ENCODE measurements around the gene TPCN1.

Gene TPCN1

DNA sequence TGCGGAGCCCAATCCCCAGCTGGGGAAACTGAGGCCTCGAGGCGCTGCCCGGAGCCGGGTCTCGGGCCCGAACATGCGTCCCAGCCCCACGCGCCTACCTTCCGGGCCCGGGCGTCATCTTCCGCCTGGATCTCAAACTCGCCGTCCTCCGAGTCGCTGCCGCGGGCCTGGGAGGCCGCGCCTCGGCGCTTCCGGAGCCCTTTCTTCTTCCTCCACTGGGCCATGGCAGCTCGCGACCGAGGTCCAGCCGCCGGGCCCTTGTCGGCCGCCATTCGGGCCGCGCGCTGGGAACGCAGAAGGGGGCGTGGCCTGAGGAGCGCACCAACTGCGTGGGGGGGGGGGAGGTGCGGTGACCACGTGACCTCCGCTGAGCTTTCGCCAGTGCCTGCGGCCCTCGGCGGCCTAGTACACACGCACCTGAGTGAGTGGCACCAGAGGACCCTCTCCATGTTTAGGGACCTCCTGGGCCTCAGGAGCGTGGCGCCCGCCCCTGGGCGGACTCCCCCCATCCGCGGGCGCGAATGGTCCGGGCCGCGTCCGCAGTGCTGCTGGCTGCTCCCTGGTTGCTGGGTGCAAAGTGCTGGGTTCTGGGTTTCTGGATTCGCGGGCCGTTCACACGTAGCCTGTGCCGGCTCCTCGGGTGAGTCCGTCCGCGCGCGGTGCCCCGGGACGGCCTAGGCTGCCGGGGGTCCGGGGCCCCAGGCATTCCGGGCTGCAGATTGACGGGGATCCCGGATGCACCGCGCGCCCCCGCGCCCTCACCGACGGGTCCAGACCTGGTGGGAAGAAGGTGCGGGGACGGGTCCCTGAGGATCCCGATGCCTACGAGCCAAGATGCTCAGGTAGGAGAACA is 35.9 kb upstream of the TPCN1 start, which contains the start of the genes DDX54 and RITA1:
TSS of gene DDX54 (minus strand) at position 299 of the 853 bp plus-strand sequence. CDS start at position 272, 27 bp downstream.
TSS of gene RITA1 (plus strand) at position 542 of the 853 bp plus-strand sequence. CDS start 1,026 bp downstream, outside the sequence.
- Histone ChIP-seq H3K79me1 (replicated peaks; ENCODE audit: low read length, poor library complexity, severe bottlenecking) (peaks cover 32% of the 10 kb centered on the region), H2BK120ac (ENCODE audit: low read depth, low read length) (peak within 1 kb of the TSS; percentile 96), H3K9me3 (ENCODE audit: control insufficient read depth, low read length) (no peaks in the 10 kb centered on the region), H2BK5ac (ENCODE audit: low read depth, low read length, poor library complexity, severe bottlenecking) (peak within 1 kb of the TSS; percentile 97), H2AFZ (ENCODE audit: low read depth, low read length) (peak within 1 kb of the TSS; percentile 90), H3K36me3 (ENCODE audit: control insufficient read depth in 1 of 2, insufficient read depth in 2 of 2, low read depth in 1 of 2, low read length in 2 of 2) (peaks cover 18% of the 10 kb centered on the region in 2 experiments), H4K8ac (ENCODE audit: low read length) (peak within 1 kb of the TSS; percentile 58), H4K91ac (ENCODE audit: low read length) (peak within 1 kb of the TSS; percentile 99), H3K14ac (ENCODE audit: low read length in 2 of 2) (peak within 1 kb of the TSS in 1 of 2 experiments; percentile 92), H3K27me3 (ENCODE audit: control insufficient read depth in 1 of 2, insufficient read depth in 1 of 2, low read length in 2 of 2) (no peaks in the 10 kb centered on the region), H3K18ac (ENCODE audit: low read depth in 1 of 2, low read length in 2 of 2) (peak within 1 kb of the TSS; percentile 67 to 98), H3K4me2 (ENCODE audit: low read length, poor library complexity, severe bottlenecking) (peak within 1 kb of the TSS; percentile 92), H2BK12ac (ENCODE audit: low read length in 2 of 2) (peak within 1 kb of the TSS; percentile 25 to 97), H2AK5ac (ENCODE audit: low read length, severe bottlenecking) (peak within 1 kb of the TSS; percentile 50), H2BK15ac (ENCODE audit: low read depth, poor library complexity, severe bottlenecking) (peak within 1 kb of the TSS; percentile 84), H3K4me1 (ENCODE audit: control insufficient read depth, insufficient read depth, low read depth, low read length) (peaks cover 18% of the 10 kb centered on the region), H3K4ac (ENCODE audit: low read depth in 1 of 2, low read length in 2 of 2) (peak within 1 kb of the TSS; percentile 46 to 85), H3K4me3 (ENCODE audit: insufficient read depth in 1 of 2, low read depth in 1 of 2, low read length in 2 of 2) (peak within 1 kb of the TSS; percentile 91 to 98), H3K9ac (ENCODE audit: low read length) (peak within 1 kb of the TSS; percentile 96), H3K23ac (ENCODE audit: low read length in 2 of 2) (peak within 1 kb of the TSS in 1 of 2 experiments; percentile 66), H3K27ac (ENCODE audit: low read length, poor library complexity, severe bottlenecking) (peak within 1 kb of the TSS; percentile 94)
- peak; percentile 82 for DNase-seq
- WGBS, result under 1% methylated on average over 79 of the region's 89 CpGs

DNA sequence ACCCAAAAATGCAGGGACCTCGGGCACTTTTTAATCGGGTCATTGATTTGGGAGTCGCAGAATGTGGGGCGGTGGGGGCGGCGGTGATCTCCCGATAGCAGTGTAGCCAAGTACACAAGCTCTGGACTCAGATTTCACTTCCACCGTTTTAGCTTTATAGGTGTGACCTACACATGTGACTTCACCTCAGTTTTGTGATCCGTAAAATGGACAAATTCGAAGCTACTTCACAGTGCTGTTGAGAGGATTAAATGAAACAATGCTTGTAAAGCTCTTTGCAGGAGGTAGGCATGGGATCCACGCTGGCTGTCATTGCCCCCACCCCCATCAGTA is 35.3 kb upstream of the TPCN1 start:
- Histone ChIP-seq H3K36me3 (ENCODE audit: control insufficient read depth in 1 of 2, insufficient read depth in 2 of 2, low read depth in 1 of 2, low read length in 2 of 2) (peaks cover 17 to 18% of the 10 kb centered on the region in 2 experiments), H3K27me3 (ENCODE audit: control insufficient read depth in 1 of 2, insufficient read depth in 1 of 2, low read length in 2 of 2) (no peaks in the 10 kb centered on the region), H3K4me1 (ENCODE audit: control insufficient read depth, insufficient read depth, low read depth, low read length) (peaks cover 17% of the 10 kb centered on the region), H3K27ac (ENCODE audit: low read length, poor library complexity, severe bottlenecking) (peak overlapping the region; percentile 41), H4K91ac (ENCODE audit: low read length) (no peak overlapping the region), H3K79me1 (replicated peaks; ENCODE audit: low read length, poor library complexity, severe bottlenecking) (peaks cover 28% of the 10 kb centered on the region), H4K8ac (ENCODE audit: low read length) (peak overlapping the region; percentile 16), H2BK12ac (ENCODE audit: low read length in 2 of 2) (peak overlapping the region in 1 of 2 experiments; percentile 97), H2BK120ac (ENCODE audit: low read depth, low read length) (peak overlapping the region; percentile 96), H3K14ac (ENCODE audit: low read length in 2 of 2) (peak overlapping the region in 1 of 2 experiments; percentile 90), H2BK5ac (ENCODE audit: low read depth, low read length, poor library complexity, severe bottlenecking) (peak overlapping the region; percentile 97), H3K9me3 (ENCODE audit: control insufficient read depth, low read length) (no peaks in the 10 kb centered on the region), H2AFZ (ENCODE audit: low read depth, low read length) (peak overlapping the region; percentile 90), H3K4me3 (ENCODE audit: insufficient read depth in 1 of 2, low read depth in 1 of 2, low read length in 2 of 2) (peak overlapping the region; percentile 91 to 98), H3K23ac (ENCODE audit: low read length in 2 of 2) (peak overlapping the region in 1 of 2 experiments; percentile 60), H3K9ac (ENCODE audit: low read length) (peak overlapping the region; percentile 96), H2AK5ac (ENCODE audit: low read length, severe bottlenecking) (peak overlapping the region; percentile 50), H3K18ac (ENCODE audit: low read depth in 1 of 2, low read length in 2 of 2) (peak overlapping the region; percentile 67 to 98), H2BK15ac (ENCODE audit: low read depth, poor library complexity, severe bottlenecking) (no peak overlapping the region), H3K4ac (ENCODE audit: low read depth in 1 of 2, low read length in 2 of 2) (peak overlapping the region; percentile 46 to 85), H3K4me2 (ENCODE audit: low read length, poor library complexity, severe bottlenecking) (peak overlapping the region; percentile 92)
- WGBS, result 6% methylated on average over 11 of the region's 11 CpGs
- DNase-seq, result peak; percentile 37

DNA sequence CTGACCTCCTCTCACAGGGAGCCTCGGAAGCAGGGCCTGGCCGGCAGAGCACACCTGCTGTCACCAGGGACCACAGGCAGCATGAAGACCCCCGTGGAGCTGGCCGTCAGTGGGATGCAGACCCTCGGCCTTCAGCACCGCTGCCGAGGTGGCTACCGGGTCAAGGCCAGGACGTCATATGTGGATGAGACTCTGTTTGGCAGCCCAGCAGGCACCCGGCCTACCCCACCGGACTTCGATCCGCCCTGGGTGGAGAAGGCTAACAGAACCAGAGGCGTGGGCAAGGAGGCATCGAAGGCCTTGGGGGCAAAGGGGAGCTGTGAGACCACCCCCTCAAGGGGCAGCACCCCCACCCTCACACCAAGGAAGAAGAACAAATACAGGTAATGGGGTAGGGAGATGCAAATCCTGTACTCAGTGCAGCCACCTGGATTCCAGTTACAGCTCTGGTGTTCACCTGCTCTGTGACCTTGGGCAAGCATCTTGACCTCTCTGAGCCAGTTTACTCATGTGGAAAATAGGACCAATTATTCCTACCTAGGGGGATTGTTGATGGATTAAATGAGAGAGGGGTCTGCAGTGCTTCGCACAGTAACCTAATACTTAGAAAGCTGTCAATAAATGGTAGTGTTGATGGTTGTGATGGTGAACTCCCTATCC is 34.5 kb upstream of the TPCN1 start:
- Histone ChIP-seq H3K4ac (ENCODE audit: low read depth in 1 of 2, low read length in 2 of 2) (peak overlapping the region in 1 of 2 experiments; percentile 56), H2BK120ac (ENCODE audit: low read depth, low read length) (no peak overlapping the region), H3K23ac (ENCODE audit: low read length in 2 of 2) (peak overlapping the region in 1 of 2 experiments; percentile 23), H3K4me1 (ENCODE audit: control insufficient read depth, insufficient read depth, low read depth, low read length) (peaks cover 18% of the 10 kb centered on the region), H3K27ac (ENCODE audit: low read length, poor library complexity, severe bottlenecking) (no peak overlapping the region), H3K4me2 (ENCODE audit: low read length, poor library complexity, severe bottlenecking) (peak overlapping the region; percentile 92), H2AK5ac (ENCODE audit: low read length, severe bottlenecking) (peak overlapping the region; percentile 8), H2BK15ac (ENCODE audit: low read depth, poor library complexity, severe bottlenecking) (no peak overlapping the region), H3K79me1 (replicated peaks; ENCODE audit: low read length, poor library complexity, severe bottlenecking) (peaks cover 36% of the 10 kb centered on the region), H2BK12ac (ENCODE audit: low read length in 2 of 2) (peak overlapping the region in 1 of 2 experiments; percentile 45), H3K4me3 (ENCODE audit: insufficient read depth in 1 of 2, low read depth in 1 of 2, low read length in 2 of 2) (peak overlapping the region in 1 of 2 experiments; percentile 98), H3K18ac (ENCODE audit: low read depth in 1 of 2, low read length in 2 of 2) (no peak overlapping the region), H4K91ac (ENCODE audit: low read length) (peak overlapping the region; percentile 53), H2AFZ (ENCODE audit: low read depth, low read length) (no peak overlapping the region), H3K36me3 (ENCODE audit: control insufficient read depth in 1 of 2, insufficient read depth in 2 of 2, low read depth in 1 of 2, low read length in 2 of 2) (peaks cover 24 to 25% of the 10 kb centered on the region in 2 experiments), H3K9ac (ENCODE audit: low read length) (peak overlapping the region; percentile 96), H3K14ac (ENCODE audit: low read length in 2 of 2) (no peak overlapping the region), H3K27me3 (ENCODE audit: control insufficient read depth in 1 of 2, insufficient read depth in 1 of 2, low read length in 2 of 2) (no peaks in the 10 kb centered on the region), H4K8ac (ENCODE audit: low read length) (no peak overlapping the region), H2BK5ac (ENCODE audit: low read depth, low read length, poor library complexity, severe bottlenecking) (no peak overlapping the region), H3K9me3 (ENCODE audit: control insufficient read depth, low read length) (no peaks in the 10 kb centered on the region)
- DNase-seq, result no peak
- WGBS, result 89% methylated on average over 14 of the region's 16 CpGs

DNA sequence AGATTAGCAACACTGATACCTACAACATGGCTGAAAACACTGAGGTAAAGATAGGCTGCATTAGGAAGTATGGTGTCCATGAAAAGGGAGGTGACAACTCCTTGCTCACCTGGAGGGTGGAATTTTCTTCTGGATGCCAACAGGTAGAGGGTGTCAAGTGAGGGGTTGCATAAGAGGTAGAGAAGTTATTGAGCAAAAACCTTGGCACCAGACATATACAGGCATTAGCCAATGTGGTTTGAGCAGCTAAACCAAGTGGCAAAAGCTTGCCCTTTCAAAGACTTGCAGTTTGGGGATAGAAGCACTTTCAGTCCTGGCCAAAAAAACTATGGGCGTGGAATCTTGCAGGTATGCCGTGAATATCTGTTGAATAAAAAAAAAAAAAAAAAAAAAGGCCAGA is 31.9 kb upstream of the TPCN1 start:
- H3K4me3 ChIP-seq (ENCODE audit: insufficient read depth in 1 of 2, low read depth in 1 of 2, low read length in 2 of 2), result no peak overlapping the region

More for the DNA sequence above, 31.9 kb upstream of the TPCN1 start:
- WGBS, result 100% methylated on average over 2 of the region's 2 CpGs
- Histone ChIP-seq H2AK5ac (ENCODE audit: low read length, severe bottlenecking) (no peak overlapping the region), H3K9me3 (ENCODE audit: control insufficient read depth, low read length) (no peaks in the 10 kb centered on the region), H2BK12ac (ENCODE audit: low read length in 2 of 2) (no peak overlapping the region), H3K14ac (ENCODE audit: low read length in 2 of 2) (no peak overlapping the region), H3K36me3 (ENCODE audit: control insufficient read depth in 1 of 2, insufficient read depth in 2 of 2, low read depth in 1 of 2, low read length in 2 of 2) (peaks cover 27 to 32% of the 10 kb centered on the region in 2 experiments), H4K91ac (ENCODE audit: low read length) (no peak overlapping the region), H3K23ac (ENCODE audit: low read length in 2 of 2) (no peak overlapping the region), H2BK15ac (ENCODE audit: low read depth, poor library complexity, severe bottlenecking) (no peak overlapping the region), H2AFZ (ENCODE audit: low read depth, low read length) (no peak overlapping the region), H3K27ac (ENCODE audit: low read length, poor library complexity, severe bottlenecking) (no peak overlapping the region), H3K4me2 (ENCODE audit: low read length, poor library complexity, severe bottlenecking) (no peak overlapping the region), H2BK120ac (ENCODE audit: low read depth, low read length) (no peak overlapping the region), H4K8ac (ENCODE audit: low read length) (no peak overlapping the region), H3K18ac (ENCODE audit: low read depth in 1 of 2, low read length in 2 of 2) (no peak overlapping the region), H3K79me1 (replicated peaks; ENCODE audit: low read length, poor library complexity, severe bottlenecking) (peaks cover 32% of the 10 kb centered on the region), H3K4ac (ENCODE audit: low read depth in 1 of 2, low read length in 2 of 2) (no peak overlapping the region), H2BK5ac (ENCODE audit: low read depth, low read length, poor library complexity, severe bottlenecking) (no peak overlapping the region), H3K27me3 (ENCODE audit: control insufficient read depth in 1 of 2, insufficient read depth in 1 of 2, low read length in 2 of 2) (no peaks in the 10 kb centered on the region), H3K9ac (ENCODE audit: low read length) (no peak overlapping the region), H3K4me1 (ENCODE audit: control insufficient read depth, insufficient read depth, low read depth, low read length) (peaks cover 25% of the 10 kb centered on the region)
- no peak for DNase-seq

Measured in mesenchymal stem cell (in vitro differentiated cells and primary cell).